ENCODE data around the gene CLCN6.

The CLCN6 gene

GRCh38 chr1:11825131-11825530 is 19.1 kb downstream of the CLCN6 start:
- Histone ChIP-seq H3K36me3 (ENCODE audit: control insufficient read depth in 2 of 2, insufficient read depth in 1 of 2, low read length in 2 of 2) (peaks cover 5 to 87% of the 10 kb centered on the region in 2 experiments; a peak in 2 of 3 replicates), H3K27ac (ENCODE audit: extremely low read depth, low read depth, low read length) (no peak overlapping the region), H3K4me3 (ENCODE audit: low read depth, low read length) (no peak overlapping the region), H3K4me1 (ENCODE audit: control insufficient read depth, insufficient read depth, low read length) (no peaks in the 10 kb centered on the region), H3K9me3 (ENCODE audit: control insufficient read depth, insufficient read depth, low read depth, low read length) (no peaks in the 10 kb centered on the region)
- POLR2A ChIA-PET: no interaction called here
- CTCF ChIA-PET: interaction anchor here (0.8 to 1.4 kb wide), 2 partner anchors 13 to 68 kb away, joined by 4 to 7 read pairs; no protein-coding TSS in a partner anchor
- TF ChIP-seq ZNF580 (tag by site-specific recombination; IDR thresholded peaks at IDR 0.05): no peak
- no peak for TF ChIP-seq ZNF391 (tag by site-specific recombination; IDR thresholded peaks at IDR 0.05; ENCODE audit: borderline replicate concordance, low read depth)
- no peak for TF ChIP-seq ZNF768 (tag by site-specific recombination; IDR thresholded peaks at IDR 0.05)
- no peak for TF ChIP-seq ZBTB10 (tag by site-specific recombination; IDR thresholded peaks at IDR 0.05)
- no peak for TF ChIP-seq ZNF133 (tag by site-specific recombination; IDR thresholded peaks at IDR 0.05)

- Histone ChIP-seq H3K36me3 (ENCODE audit: control insufficient read depth in 2 of 2, insufficient read depth in 1 of 2, low read length in 2 of 2) (peaks cover 0 to 90% of the 10 kb centered on the region in 2 experiments; a peak in 2 of 3 replicates), H3K4me1 (ENCODE audit: control insufficient read depth, insufficient read depth, low read length) (no peaks in the 10 kb centered on the region), H3K4me3 (ENCODE audit: low read depth, low read length) (no peak overlapping the region), H3K9me3 (ENCODE audit: control insufficient read depth, insufficient read depth, low read depth, low read length) (no peaks in the 10 kb centered on the region), H3K27ac (ENCODE audit: extremely low read depth, low read depth, low read length) (no peak overlapping the region)
- TF ChIP-seq ZNF148 (tag by site-specific recombination; IDR thresholded peaks at IDR 0.05; ENCODE audit: borderline replicate concordance): no peak
- no peak for TF ChIP-seq ZNF202 (tag by site-specific recombination; IDR thresholded peaks at IDR 0.05; ENCODE audit: borderline replicate concordance)
- TF ChIP-seq ZNF623 (tag by site-specific recombination; IDR thresholded peaks at IDR 0.05): no peak
- ChIA-PET CTCF (no interaction called here), POLR2A (interaction anchor here (0.7 kb wide), 1 partner anchor 280 kb away, joined by 10 read pairs; no protein-coding TSS in a partner anchor)
Observed at GRCh38 chr1:11826946-11827345, 21.0 kb downstream of the CLCN6 start.

GRCh38 chr1:11828511-11828910 is 22.5 kb downstream of the CLCN6 start:
- no peak overlapping the region for H3K4me3 ChIP-seq (ENCODE audit: low read depth, low read length)
- peaks cover 0 to 92% of the 10 kb centered on the region in 2 experiments; a peak in 2 of 3 replicates for H3K36me3 ChIP-seq (ENCODE audit: control insufficient read depth in 2 of 2, insufficient read depth in 1 of 2, low read length in 2 of 2)
- H3K27ac ChIP-seq (ENCODE audit: extremely low read depth, low read depth, low read length): no peak overlapping the region
- CTCF ChIA-PET: interaction anchor here (1.3 to 1.4 kb wide), 2 partner anchors 10 to 202 kb away, joined by 4 to 6 read pairs; no protein-coding TSS in a partner anchor
- H3K4me1 ChIP-seq (ENCODE audit: control insufficient read depth, insufficient read depth, low read length): no peaks in the 10 kb centered on the region
- POLR2A ChIA-PET: interaction anchor here (0.6 kb wide), 1 partner anchor 798 kb away, joined by 3 read pairs; no protein-coding TSS in a partner anchor
- H3K9me3 ChIP-seq (ENCODE audit: control insufficient read depth, insufficient read depth, low read depth, low read length): no peaks in the 10 kb centered on the region
- TF ChIP-seq ZNF510 (tag by site-specific recombination; IDR thresholded peaks at IDR 0.05; ENCODE audit: insufficient replicate concordance): no peak
- TF ChIP-seq ZNF140 (tag by site-specific recombination; IDR thresholded peaks at IDR 0.05): no peak
- TF ChIP-seq PRDM6 (tag by site-specific recombination; IDR thresholded peaks at IDR 0.05): no peak
- no peak for TF ChIP-seq ZNF513 (tag by site-specific recombination; IDR thresholded peaks at IDR 0.05)
- no peak for TF ChIP-seq ZNF274 (IDR thresholded peaks at IDR 0.05; ENCODE audit: low read length)
- TF ChIP-seq ZNF274 (tag by site-specific recombination; IDR thresholded peaks at IDR 0.05; ENCODE audit: borderline replicate concordance): no peak

Data from HEK293 (cell line).